ENCODE measurements around the gene AGMO. TPM values are rescaled to one million over a fixed set of nuclear protein-coding genes. Genes with fewer than 3 reads are reported as not detected.
"Not testable (repeated sequence)": the region's sequence is repeated elsewhere in the genome, so short reads cannot be mapped to it uniquely, and the experiment has no call there.

AGMO gene
- total RNA-seq, 2 donors from 2014 or later: not detected

GRCh38 chr7:15313361-15313760 is 248.5 kb downstream of the AGMO start:
- DNase-seq (ENCODE audit: low spot score): no peak
- Mint-ChIP-seq H3K36me3 (peaks cover 5% of the 10 kb centered on the region), H3K27me3 (no peaks in the 10 kb centered on the region), H3K9me3 (peaks cover 7% of the 10 kb centered on the region), H3K4me3 (no peak overlapping the region), H3K4me1 (ENCODE audit: low read depth in 2 of 2) (no peaks in the 10 kb centered on the region), H3K27ac (no peak overlapping the region)
- no peak for ATAC-seq

- H3K9me3 Mint-ChIP-seq: peaks cover 7% of the 10 kb centered on the region
- no peak overlapping the region for H3K27ac Mint-ChIP-seq
- DNase-seq (ENCODE audit: low spot score): no peak
- no peak for ATAC-seq
- no peak overlapping the region for H3K4me3 Mint-ChIP-seq
- peaks cover 5% of the 10 kb centered on the region for H3K36me3 Mint-ChIP-seq
- H3K27me3 Mint-ChIP-seq: no peaks in the 10 kb centered on the region
- H3K4me1 Mint-ChIP-seq (ENCODE audit: low read depth in 2 of 2): no peaks in the 10 kb centered on the region
Observed at GRCh38 chr7:15309872-15310271, 251.9 kb downstream of the AGMO start.

- no peak overlapping the region for H3K4me3 Mint-ChIP-seq
- H3K27me3 Mint-ChIP-seq: no peaks in the 10 kb centered on the region
- peaks cover 7% of the 10 kb centered on the region for H3K9me3 Mint-ChIP-seq
- no peaks in the 10 kb centered on the region for H3K4me1 Mint-ChIP-seq (ENCODE audit: low read depth in 2 of 2)
- DNase-seq (ENCODE audit: low spot score) (no peak), ATAC-seq (no peak)
- no peak overlapping the region for H3K27ac Mint-ChIP-seq
- H3K36me3 Mint-ChIP-seq: peaks cover 5% of the 10 kb centered on the region
Observed at GRCh38 chr7:15308821-15309220, 253.0 kb downstream of the AGMO start.

GRCh38 chr7:15306296-15306695 is 255.5 kb downstream of the AGMO start:
- Mint-ChIP-seq H3K4me3 (no peak overlapping the region), H3K4me1 (ENCODE audit: low read depth in 2 of 2) (no peaks in the 10 kb centered on the region), H3K27me3 (no peaks in the 10 kb centered on the region), H3K36me3 (peaks cover 5% of the 10 kb centered on the region), H3K27ac (no peak overlapping the region), H3K9me3 (peaks cover 3% of the 10 kb centered on the region)
- DNase-seq (ENCODE audit: low spot score) (no peak), ATAC-seq (no peak)

- Mint-ChIP-seq H3K27me3 (no peaks in the 10 kb centered on the region), H3K36me3 (no peaks in the 10 kb centered on the region), H3K4me3 (no peak overlapping the region), H3K4me1 (ENCODE audit: low read depth in 2 of 2) (no peaks in the 10 kb centered on the region), H3K9me3 (no peaks in the 10 kb centered on the region), H3K27ac (no peak overlapping the region)
- ATAC-seq (no peak), DNase-seq (ENCODE audit: low spot score) (no peak)
Observed at GRCh38 chr7:15305002-15305600, 256.7 kb downstream of the AGMO start.

- peaks cover 7% of the 10 kb centered on the region for H3K9me3 Mint-ChIP-seq
- ATAC-seq (no peak), DNase-seq (ENCODE audit: low spot score) (no peak)
- H3K36me3 Mint-ChIP-seq: no peaks in the 10 kb centered on the region
- no peaks in the 10 kb centered on the region for H3K27me3 Mint-ChIP-seq
- H3K4me1 Mint-ChIP-seq (ENCODE audit: low read depth in 2 of 2): no peaks in the 10 kb centered on the region
- H3K4me3 Mint-ChIP-seq: no peak overlapping the region
- no peak overlapping the region for H3K27ac Mint-ChIP-seq
Observed at GRCh38 chr7:15303357-15303756, 258.5 kb downstream of the AGMO start.

- not testable (repeated sequence) for DNase-seq (ENCODE audit: low spot score); H3K4me3 Mint-ChIP-seq; ATAC-seq; H3K27me3 Mint-ChIP-seq; H3K4me1 Mint-ChIP-seq (ENCODE audit: low read depth in 2 of 2); H3K36me3 Mint-ChIP-seq; H3K27ac Mint-ChIP-seq
- peaks cover 13% of the 10 kb centered on the region for H3K9me3 Mint-ChIP-seq
Observed at GRCh38 chr7:15300986-15301385, 260.8 kb downstream of the AGMO start.

GRCh38 chr7:15292138-15292537 is 269.7 kb downstream of the AGMO start:
- no peaks in the 10 kb centered on the region for H3K27me3 Mint-ChIP-seq
- no peak overlapping the region for H3K4me3 Mint-ChIP-seq
- DNase-seq (ENCODE audit: low spot score) (no peak), ATAC-seq (no peak)
- H3K9me3 Mint-ChIP-seq: peaks cover 8% of the 10 kb centered on the region
- no peak overlapping the region for H3K27ac Mint-ChIP-seq
- H3K4me1 Mint-ChIP-seq (ENCODE audit: low read depth in 2 of 2): no peaks in the 10 kb centered on the region
- H3K36me3 Mint-ChIP-seq: no peaks in the 10 kb centered on the region

- Mint-ChIP-seq H3K36me3 (no peaks in the 10 kb centered on the region), H3K4me1 (ENCODE audit: low read depth in 2 of 2) (no peaks in the 10 kb centered on the region), H3K4me3 (no peak overlapping the region), H3K27me3 (no peaks in the 10 kb centered on the region), H3K27ac (no peak overlapping the region), H3K9me3 (peaks cover 6% of the 10 kb centered on the region)
- DNase-seq (ENCODE audit: low spot score) (no peak), ATAC-seq (no peak)
Observed at GRCh38 chr7:15291699-15292098, 270.1 kb downstream of the AGMO start.

GRCh38 chr7:15288741-15289140 is 273.1 kb downstream of the AGMO start:
- Mint-ChIP-seq H3K4me3 (no peak overlapping the region), H3K27me3 (no peaks in the 10 kb centered on the region), H3K4me1 (ENCODE audit: low read depth in 2 of 2) (no peaks in the 10 kb centered on the region), H3K36me3 (peaks cover 6% of the 10 kb centered on the region), H3K9me3 (peaks cover 19% of the 10 kb centered on the region), H3K27ac (no peak overlapping the region)
- DNase-seq (ENCODE audit: low spot score) (no peak), ATAC-seq (no peak)

GRCh38 chr7:15284396-15284795 is 277.4 kb downstream of the AGMO start:
- Mint-ChIP-seq H3K27me3 (no peaks in the 10 kb centered on the region), H3K4me1 (ENCODE audit: low read depth in 2 of 2) (no peaks in the 10 kb centered on the region), H3K4me3 (no peak overlapping the region), H3K36me3 (peaks cover 6% of the 10 kb centered on the region), H3K27ac (no peak overlapping the region), H3K9me3 (peaks cover 18% of the 10 kb centered on the region)
- ATAC-seq (no peak), DNase-seq (ENCODE audit: low spot score) (no peak)

- no peaks in the 10 kb centered on the region for H3K4me1 Mint-ChIP-seq (ENCODE audit: low read depth in 2 of 2)
- no peaks in the 10 kb centered on the region for H3K27me3 Mint-ChIP-seq
- no peak overlapping the region for H3K4me3 Mint-ChIP-seq
- H3K9me3 Mint-ChIP-seq: peaks cover 17% of the 10 kb centered on the region
- H3K27ac Mint-ChIP-seq: no peak overlapping the region
- ATAC-seq (no peak), DNase-seq (ENCODE audit: low spot score) (no peak)
- peaks cover 6% of the 10 kb centered on the region for H3K36me3 Mint-ChIP-seq
Observed at GRCh38 chr7:15280078-15280733, 281.6 kb downstream of the AGMO start.

- DNase-seq (ENCODE audit: low spot score): no peak
- Mint-ChIP-seq H3K27ac (no peak overlapping the region), H3K27me3 (no peaks in the 10 kb centered on the region), H3K4me1 (ENCODE audit: low read depth in 2 of 2) (no peaks in the 10 kb centered on the region), H3K36me3 (peaks cover 10% of the 10 kb centered on the region), H3K4me3 (no peak overlapping the region), H3K9me3 (peaks cover 17% of the 10 kb centered on the region)
- ATAC-seq: no peak
Observed at GRCh38 chr7:15279640-15280039, 282.2 kb downstream of the AGMO start.

GRCh38 chr7:15257689-15258088 is 304.1 kb downstream of the AGMO start:
- ATAC-seq: no peak
- H3K4me1 Mint-ChIP-seq (ENCODE audit: low read depth in 2 of 2): no peaks in the 10 kb centered on the region
- DNase-seq (ENCODE audit: low spot score): no peak
- no peak overlapping the region for H3K4me3 Mint-ChIP-seq
- peaks cover 32% of the 10 kb centered on the region for H3K9me3 Mint-ChIP-seq
- H3K36me3 Mint-ChIP-seq: peaks cover 7% of the 10 kb centered on the region
- H3K27me3 Mint-ChIP-seq: no peaks in the 10 kb centered on the region
- no peak overlapping the region for H3K27ac Mint-ChIP-seq

GRCh38 chr7:15252181-15252580 is 309.6 kb downstream of the AGMO start:
- peaks cover 10% of the 10 kb centered on the region for H3K36me3 Mint-ChIP-seq
- H3K4me3 Mint-ChIP-seq: no peak overlapping the region
- H3K27me3 Mint-ChIP-seq: no peaks in the 10 kb centered on the region
- ATAC-seq: no peak
- no peaks in the 10 kb centered on the region for H3K4me1 Mint-ChIP-seq (ENCODE audit: low read depth in 2 of 2)
- peaks cover 22% of the 10 kb centered on the region for H3K9me3 Mint-ChIP-seq
- no peak overlapping the region for H3K27ac Mint-ChIP-seq
- DNase-seq (ENCODE audit: low spot score): no peak
